RWPE2 (cell line): ENCODE results near the gene YIPF3.
A peak's percentile ranks its signal among the peaks of the same experiment; 100 is the strongest.

ENCODE experiments used
- ATAC-seq: fragments of 200-7000 bp; cut with Tn5 transposase; 3 replicates; pipeline ENCODE4 v1.9.1; 2021; ENCODE audit warnings: low read depth
- DNase-seq: peaks from one replicate; pipeline ENCODE4 v3.0.0-alpha.2; 2020; ENCODE audit warnings: low spot score
- H3K27ac ChIP-seq: fragments of 450-650 bp; 2 replicates; pipeline ENCODE4 v1.5.1; 2017; ENCODE audit warnings: mild to moderate bottlenecking; ENCODE audit not compliant: poor library complexity, severe bottlenecking
- H3K27me3 ChIP-seq: fragments of 250-450 bp; sonication (Bioruptor Pico); 2 replicates; pipeline ENCODE4 v1.5.1; 2021; ENCODE audit warnings: mild to moderate bottlenecking, moderate library complexity; ENCODE audit not compliant: insufficient read depth, poor library complexity, severe bottlenecking
- H3K36me3 ChIP-seq: fragments of 250-450 bp; sonication (Bioruptor Pico); 2 replicates; pipeline ENCODE4 v1.5.1; 2020; ENCODE audit warnings: low read depth, mild to moderate bottlenecking, moderate library complexity
- H3K4me1 ChIP-seq: fragments of 250-450 bp; sonication (Bioruptor Pico); 2 replicates; pipeline ENCODE4 v1.5.1; 2021; ENCODE audit warnings: mild to moderate bottlenecking, moderate library complexity; ENCODE audit not compliant: insufficient read depth, poor library complexity, severe bottlenecking
- H3K4me3 ChIP-seq: fragments of 250-450 bp; sonication (Bioruptor Pico); 2 replicates; pipeline ENCODE4 v1.5.1; 2021; ENCODE audit warnings: mild to moderate bottlenecking, moderate library complexity; ENCODE audit not compliant: severe bottlenecking
- H3K9me3 ChIP-seq: fragments of 250-450 bp; sonication (Bioruptor Pico); 2 replicates; pipeline ENCODE4 v1.5.1; 2021; ENCODE audit warnings: mild to moderate bottlenecking, moderate library complexity; ENCODE audit not compliant: severe bottlenecking
- CTCF ChIP-seq: fragments of 450-650 bp; IDR thresholded peaks from one replicate; pipeline ENCODE4 v1.5.1; 2017; ENCODE audit warnings: mild to moderate bottlenecking, moderate library complexity; ENCODE audit not compliant: poor library complexity, severe bottlenecking

YIPF3 gene

GRCh38 chr6:43488667-43489276 is 28.0 kb downstream of the YIPF3 start:
- TF ChIP-seq CTCF: no peak
- H3K9me3 ChIP-seq: no peaks in the 10 kb centered on the region
- H3K27me3 ChIP-seq: no peaks in the 10 kb centered on the region
- H3K27ac ChIP-seq: no peak overlapping the region
- ATAC-seq (0 out of 3 replicates have a peak, but pooled peaks have one; percentile 11), DNase-seq (no peak)
- no peak overlapping the region for H3K4me3 ChIP-seq
- peaks cover 12% of the 10 kb centered on the region for H3K36me3 ChIP-seq
- peaks cover 28% of the 10 kb centered on the region for H3K4me1 ChIP-seq

- no peaks in the 10 kb centered on the region for H3K27me3 ChIP-seq
- H3K4me1 ChIP-seq: peaks cover 22% of the 10 kb centered on the region
- no peak for DNase-seq
- H3K27ac ChIP-seq: peak overlapping the region; percentile 74
- no peaks in the 10 kb centered on the region for H3K9me3 ChIP-seq
- ATAC-seq: peak; percentile 93
- no peak for TF ChIP-seq CTCF
- no peak overlapping the region for H3K4me3 ChIP-seq
- peaks cover 30% of the 10 kb centered on the region for H3K36me3 ChIP-seq
Measured at GRCh38 chr6:43481591-43482236, 35.0 kb downstream of the YIPF3 start.

GRCh38 chr6:43481075-43481474 is 35.7 kb downstream of the YIPF3 start:
- Histone ChIP-seq H3K27ac (peak overlapping the region; percentile 74), H3K36me3 (peaks cover 30% of the 10 kb centered on the region), H3K27me3 (no peaks in the 10 kb centered on the region), H3K4me3 (no peak overlapping the region), H3K9me3 (no peaks in the 10 kb centered on the region), H3K4me1 (peaks cover 22% of the 10 kb centered on the region)
- ATAC-seq (peak; percentile 69), DNase-seq (no peak)
- TF ChIP-seq CTCF: no peak

- DNase-seq: no peak
- no peak for TF ChIP-seq CTCF
- no peak for ATAC-seq
- H3K4me1 ChIP-seq: peaks cover 22% of the 10 kb centered on the region
- H3K36me3 ChIP-seq: peaks cover 21% of the 10 kb centered on the region
- no peaks in the 10 kb centered on the region for H3K27me3 ChIP-seq
- H3K4me3 ChIP-seq: peak overlapping the region; percentile 52
- peak overlapping the region; percentile 24 for H3K27ac ChIP-seq
- no peaks in the 10 kb centered on the region for H3K9me3 ChIP-seq
Measured at GRCh38 chr6:43478008-43478372, 38.7 kb downstream of the YIPF3 start.
